NCI-H1436 (cell line): ENCODE measurements around the gene WDCP.
"Not testable (repeated sequence)": the region's sequence is repeated elsewhere in the genome, so short reads cannot be mapped to it uniquely, and the experiment has no call there.

Source experiments
- DNase-seq: peaks from one replicate; lab custom pipeline; 2025; lab: John Stamatoyannopoulos, UW

Gene WDCP

GRCh38 chr2:24046930-24047702 is at the start of gene WDCP:
Gene WDCP, minus strand, starts transcription at chr2:24047391. Its CDS starts 7,897 bp downstream, at chr2:24039494.
- peak; percentile 96 for DNase-seq

GRCh38 chr2:24095171-24095677 is 48.0 kb upstream of the WDCP start:
- not testable (repeated sequence) for DNase-seq

GRCh38 chr2:24093270-24093669 is 46.1 kb upstream of the WDCP start:
- not testable (repeated sequence) for DNase-seq

- DNase-seq: no peak
These were observed 41.7 kb upstream of the WDCP start for GRCh38 chr2:24088821-24089359.

GRCh38 chr2:24087032-24087431 is 39.8 kb upstream of the WDCP start:
- DNase-seq: no peak

GRCh38 chr2:24086241-24086640 is 39.0 kb upstream of the WDCP start:
- no peak for DNase-seq

GRCh38 chr2:24085200-24085489 is 38.0 kb upstream of the WDCP start:
- DNase-seq: no peak

- DNase-seq: peak; percentile 66
These were observed 37.4 kb upstream of the WDCP start, which contains the start of gene TP53I3 for GRCh38 chr2:24084386-24085199. Gene TP53I3, minus strand, starts transcription at chr2:24084834. Its CDS starts 508 bp downstream, at chr2:24084326.

- peak; percentile 65 for DNase-seq
These were observed 36.6 kb upstream of the WDCP start for GRCh38 chr2:24083567-24084385.

- DNase-seq: no peak
These were observed 35.8 kb upstream of the WDCP start for GRCh38 chr2:24082787-24083566.

- DNase-seq: no peak
These were observed 33.5 kb upstream of the WDCP start for GRCh38 chr2:24080701-24081100.

- no peak for DNase-seq
These were observed 30.7 kb upstream of the WDCP start for GRCh38 chr2:24077879-24078278.

GRCh38 chr2:24077535-24077877 is 30.3 kb upstream of the WDCP start:
- DNase-seq: no peak

GRCh38 chr2:24076849-24077534 is 29.8 kb upstream of the WDCP start:
- DNase-seq: no peak

- DNase-seq: peak; percentile 100
These were observed 29.0 kb upstream of the WDCP start, which contains the start of gene SF3B6 for GRCh38 chr2:24075915-24076848. Gene SF3B6, minus strand, starts transcription at chr2:24076326. Its CDS starts 97 bp downstream, at chr2:24076229.

- DNase-seq: no peak
These were observed 28.1 kb upstream of the WDCP start for GRCh38 chr2:24075259-24075658.

GRCh38 chr2:24073816-24074215 is 26.6 kb upstream of the WDCP start:
- DNase-seq: no peak

GRCh38 chr2:24072259-24072658 is 25.1 kb upstream of the WDCP start:
- DNase-seq: no peak

- DNase-seq: no peak
These were observed 18.1 kb upstream of the WDCP start for GRCh38 chr2:24065341-24065740.
